ENCODE measurements around the gene RIC8B. TPM values are rescaled to one million over a fixed set of nuclear protein-coding genes. Genes with fewer than 3 reads are reported as not detected.
A peak's percentile ranks its signal among the peaks of the same experiment; 100 is the strongest.

RIC8B gene
- polyA plus RNA-seq, 2 of the 4 experiments (the other 2 are of a cell fraction) = 10.5 to 25.5 TPM

GRCh38 chr12:106917503-106917902, 143.0 kb downstream of the RIC8B start:
- no peak for ATAC-seq
- H3K4me2 ChIP-seq = no peak overlapping the region

GRCh38 chr12:106918746-106919145, 144.3 kb downstream of the RIC8B start:
- CTCF ChIA-PET = interaction anchor here (0.7 to 3.9 kb wide), 35 partner anchors 9 to 1498 kb away, joined by 3 to 49 read pairs (median 4); partner anchors contain the start of gene POLR3B
- POLR2A ChIA-PET = interaction anchor here (0.6 to 1.2 kb wide), 2 partner anchors 43 to 561 kb away, joined by 3 to 11 read pairs; partner anchors contain the start of gene POLR3B
- no peaks in the 10 kb centered on the region for H3K9me3 ChIP-seq
- no peak for FAIRE-seq
- WGBS (ENCODE audit: missing lambda C conversion rate) = 3% methylated on average over 3 of the region's 3 CpGs
- DNase-seq (ENCODE audit: low read depth in 1 of 2, low spot score in 1 of 2) = peak in 1 of 2 experiments; percentile 43
- no peak overlapping the region for H3K4me2 ChIP-seq
- peak in 1 of 2 experiments; percentile 80; a peak in 4 of 6 replicates for ATAC-seq
- H3K4me1 ChIP-seq = no peaks in the 10 kb centered on the region
- TF ChIP-seq SMC3 (IDR thresholded peaks at IDR 0.05) = peak; percentile 75
- TF ChIP-seq KDM5A (IDR thresholded peaks at IDR 0.05) = no peak
- peak; percentile 83 to 91 for TF ChIP-seq RAD21 (conservative IDR thresholded peaks at IDR 0.05 in 1 of 2, IDR thresholded peaks at IDR 0.05 in 1 of 2)
- TF ChIP-seq, protein P1, sequence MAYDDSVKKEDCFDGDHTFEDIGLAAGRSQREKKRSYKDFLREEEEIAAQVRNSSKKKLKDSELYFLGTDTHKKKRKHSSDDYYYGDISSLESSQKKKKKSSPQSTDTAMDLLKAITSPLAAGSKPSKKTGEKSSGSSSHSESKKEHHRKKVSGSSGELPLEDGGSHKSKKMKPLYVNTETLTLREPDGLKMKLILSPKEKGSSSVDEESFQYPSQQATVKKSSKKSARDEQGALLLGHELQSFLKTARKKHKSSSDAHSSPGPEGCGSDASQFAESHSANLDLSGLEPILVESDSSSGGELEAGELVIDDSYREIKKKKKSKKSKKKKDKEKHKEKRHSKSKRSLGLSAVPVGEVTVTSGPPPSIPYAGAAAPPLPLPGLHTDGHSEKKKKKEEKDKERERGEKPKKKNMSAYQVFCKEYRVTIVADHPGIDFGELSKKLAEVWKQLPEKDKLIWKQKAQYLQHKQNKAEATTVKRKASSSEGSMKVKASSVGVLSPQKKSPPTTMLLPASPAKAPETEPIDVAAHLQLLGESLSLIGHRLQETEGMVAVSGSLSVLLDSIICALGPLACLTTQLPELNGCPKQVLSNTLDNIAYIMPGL (CRISPR knock-in tag; IDR thresholded peaks at IDR 0.05; ENCODE audit: borderline replicate concordance) = no peak
- no peak for TF ChIP-seq ZSCAN20 (CRISPR knock-in tag; IDR thresholded peaks at IDR 0.05)
- TF ChIP-seq, protein P2, sequence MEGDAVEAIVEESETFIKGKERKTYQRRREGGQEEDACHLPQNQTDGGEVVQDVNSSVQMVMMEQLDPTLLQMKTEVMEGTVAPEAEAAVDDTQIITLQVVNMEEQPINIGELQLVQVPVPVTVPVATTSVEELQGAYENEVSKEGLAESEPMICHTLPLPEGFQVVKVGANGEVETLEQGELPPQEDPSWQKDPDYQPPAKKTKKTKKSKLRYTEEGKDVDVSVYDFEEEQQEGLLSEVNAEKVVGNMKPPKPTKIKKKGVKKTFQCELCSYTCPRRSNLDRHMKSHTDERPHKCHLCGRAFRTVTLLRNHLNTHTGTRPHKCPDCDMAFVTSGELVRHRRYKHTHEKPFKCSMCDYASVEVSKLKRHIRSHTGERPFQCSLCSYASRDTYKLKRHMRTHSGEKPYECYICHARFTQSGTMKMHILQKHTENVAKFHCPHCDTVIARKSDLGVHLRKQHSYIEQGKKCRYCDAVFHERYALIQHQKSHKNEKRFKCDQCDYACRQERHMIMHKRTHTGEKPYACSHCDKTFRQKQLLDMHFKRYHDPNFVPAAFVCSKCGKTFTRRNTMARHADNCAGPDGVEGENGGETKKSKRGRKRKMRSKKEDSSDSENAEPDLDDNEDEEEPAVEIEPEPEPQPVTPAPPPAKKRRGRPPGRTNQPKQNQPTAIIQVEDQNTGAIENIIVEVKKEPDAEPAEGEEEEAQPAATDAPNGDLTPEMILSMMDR (IDR thresholded peaks at IDR 0.05) = peak; percentile 85
- TF ChIP-seq FOXS1 (CRISPR knock-in tag; IDR thresholded peaks at IDR 0.05) = no peak
- no peak for TF ChIP-seq POLR2AphosphoS2 (conservative IDR thresholded peaks at IDR 0.05; ENCODE audit: low read length)
- H3K27ac ChIP-seq = no peak overlapping the region
- no peak overlapping the region for H3K4me3 ChIP-seq

More at GRCh38 chr12:106917503-106917902, 143.0 kb downstream of the RIC8B start:
- no peak for DNase-seq (ENCODE audit: low read depth in 1 of 2, low spot score in 1 of 2)
- ChIA-PET CTCF (interaction anchor here (0.8 to 3.9 kb wide), 9 partner anchors 8 to 559 kb away, joined by 3 to 41 read pairs (median 9); partner anchors contain the start of gene POLR3B), POLR2A (no interaction called here)
- TF ChIP-seq ZNF302 (CRISPR knock-in tag; IDR thresholded peaks at IDR 0.05) = no peak
- TF ChIP-seq FOSB (CRISPR knock-in tag; IDR thresholded peaks at IDR 0.05) = no peak
- no peak for TF ChIP-seq CHD2 (IDR thresholded peaks at IDR 0.05; ENCODE audit: low read length, partially characterized antibody)
- TF ChIP-seq ELK1 (IDR thresholded peaks at IDR 0.05; ENCODE audit: low read depth, low read length) = no peak
- no peak for TF ChIP-seq EHF (CRISPR knock-in tag; IDR thresholded peaks at IDR 0.05)
- TF ChIP-seq JUN (IDR thresholded peaks at IDR 0.05) = no peak
- no peak for TF ChIP-seq HDAC2 (IDR thresholded peaks at IDR 0.05)
- no peak for TF ChIP-seq KDM1A (IDR thresholded peaks at IDR 0.05; ENCODE audit: low read depth)
- TF ChIP-seq, protein P3, sequence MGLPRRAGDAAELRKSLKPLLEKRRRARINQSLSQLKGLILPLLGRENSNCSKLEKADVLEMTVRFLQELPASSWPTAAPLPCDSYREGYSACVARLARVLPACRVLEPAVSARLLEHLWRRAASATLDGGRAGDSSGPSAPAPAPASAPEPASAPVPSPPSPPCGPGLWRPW (IDR thresholded peaks at IDR 0.05) = no peak
- no peak for TF ChIP-seq POLR2A (IDR thresholded peaks at IDR 0.05; ENCODE audit: low read length)
- no peak for TF ChIP-seq NPAS2 (CRISPR knock-in tag; IDR thresholded peaks at IDR 0.05; ENCODE audit: borderline replicate concordance)
- TF ChIP-seq, protein P4, sequence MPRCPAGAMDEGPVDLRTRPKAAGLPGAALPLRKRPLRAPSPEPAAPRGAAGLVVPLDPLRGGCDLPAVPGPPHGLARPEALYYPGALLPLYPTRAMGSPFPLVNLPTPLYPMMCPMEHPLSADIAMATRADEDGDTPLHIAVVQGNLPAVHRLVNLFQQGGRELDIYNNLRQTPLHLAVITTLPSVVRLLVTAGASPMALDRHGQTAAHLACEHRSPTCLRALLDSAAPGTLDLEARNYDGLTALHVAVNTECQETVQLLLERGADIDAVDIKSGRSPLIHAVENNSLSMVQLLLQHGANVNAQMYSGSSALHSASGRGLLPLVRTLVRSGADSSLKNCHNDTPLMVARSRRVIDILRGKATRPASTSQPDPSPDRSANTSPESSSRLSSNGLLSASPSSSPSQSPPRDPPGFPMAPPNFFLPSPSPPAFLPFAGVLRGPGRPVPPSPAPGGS (IDR thresholded peaks at IDR 0.05) = no peak
- no peak for TF ChIP-seq ZC3H11A (IDR thresholded peaks at IDR 0.05)
- TF ChIP-seq PHF8 (IDR thresholded peaks at IDR 0.05; ENCODE audit: borderline replicate concordance, low read depth) = no peak
- no peak for TF ChIP-seq MYC (IDR thresholded peaks at IDR 0.05; ENCODE audit: borderline replicate concordance, low read length)
- TF ChIP-seq CHD4 (IDR thresholded peaks at IDR 0.05; ENCODE audit: borderline replicate concordance) = no peak
- no peak for TF ChIP-seq SREBF2 (IDR thresholded peaks at IDR 0.05)
- TF ChIP-seq NFE2L2 (conservative IDR thresholded peaks at IDR 0.05; ENCODE audit: low read length) = no peak
- Histone ChIP-seq H3K4me1 (no peaks in the 10 kb centered on the region), H3K9me3 (no peaks in the 10 kb centered on the region), H3K27ac (no peak overlapping the region), H3K4me3 (no peak overlapping the region)
- FAIRE-seq = no peak
- WGBS (ENCODE audit: missing lambda C conversion rate) = 60% methylated on average over 7 of the region's 7 CpGs
